ENCODE measurements around the gene THRAP3. TPM values are rescaled to one million over a fixed set of nuclear protein-coding genes. Genes with fewer than 3 reads are reported as not detected.

Gene THRAP3
- total RNA-seq, 1 donor from 2014 or later, result 142 TPM

DNA sequence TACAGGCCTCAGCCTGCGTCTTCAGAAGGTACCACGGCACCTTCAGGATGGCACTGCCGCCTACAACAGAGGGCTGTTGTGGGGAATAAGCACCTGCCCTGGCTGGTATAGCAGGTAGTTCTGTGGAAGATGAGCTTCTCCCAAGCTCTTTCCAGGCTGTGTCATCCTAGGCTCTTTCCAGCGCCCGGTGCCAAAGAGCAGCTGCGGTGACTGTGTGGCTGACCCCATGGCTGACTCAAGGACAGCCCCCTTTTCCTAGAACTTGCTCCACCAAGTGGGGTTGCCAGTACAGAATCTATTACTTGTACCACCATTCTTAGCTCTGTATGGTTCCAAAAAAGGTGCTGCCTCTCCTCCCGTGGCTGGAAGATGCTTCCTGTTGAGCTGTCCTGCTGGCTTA lies 121.1 kb downstream of the THRAP3 start:
- Mint-ChIP-seq H3K4me3 (ENCODE audit: low read depth) (no peak overlapping the region), H3K4me1 (ENCODE audit: low read depth) (no peaks in the 10 kb centered on the region), H3K36me3 (ENCODE audit: insufficient read depth) (peaks cover 12% of the 10 kb centered on the region), H3K27ac (no peak overlapping the region), H3K9me3 (ENCODE audit: low read depth) (no peaks in the 10 kb centered on the region), H3K27me3 (no peaks in the 10 kb centered on the region)
- no peak for TF ChIP-seq CTCF (IDR thresholded peaks at IDR 0.05; ENCODE audit: unreplicated experiment)
- DNase-seq (ENCODE audit: low spot score, unreplicated experiment), result no peak

DNA sequence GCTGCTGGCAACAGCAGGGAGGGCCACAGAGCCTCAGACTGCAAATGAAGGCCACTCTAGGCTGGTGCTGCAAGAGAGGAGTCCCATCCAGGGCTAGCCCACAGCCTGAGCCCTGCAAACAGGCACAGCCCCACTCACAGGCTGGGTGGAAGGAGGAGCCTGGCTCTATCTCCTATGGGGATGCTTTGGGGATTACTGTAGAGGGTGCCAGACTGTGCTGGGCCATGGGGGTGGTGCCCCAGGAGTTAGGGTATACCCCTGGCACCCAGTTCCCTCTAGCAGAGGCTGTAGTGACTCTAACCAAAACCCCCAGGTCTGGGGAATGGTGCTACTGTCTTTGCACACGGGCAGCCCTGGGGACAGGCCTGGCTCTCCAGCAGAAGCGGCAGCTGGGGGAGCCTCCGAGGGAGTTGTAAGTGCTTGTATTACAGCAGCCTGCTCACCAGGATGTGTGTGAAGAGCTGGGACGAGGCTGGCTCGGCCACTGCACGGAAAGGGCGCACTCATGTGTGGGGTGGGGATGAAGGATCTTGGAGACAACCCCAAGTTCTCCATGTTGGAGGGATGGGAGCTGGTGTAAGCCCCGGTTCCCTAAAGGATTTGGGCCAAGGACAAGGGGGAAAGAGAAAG lies 122.6 kb downstream of the THRAP3 start:
- Mint-ChIP-seq H3K27ac (no peak overlapping the region), H3K9me3 (ENCODE audit: low read depth) (no peaks in the 10 kb centered on the region), H3K4me3 (ENCODE audit: low read depth) (no peak overlapping the region), H3K36me3 (ENCODE audit: insufficient read depth) (peaks cover 10% of the 10 kb centered on the region), H3K27me3 (no peaks in the 10 kb centered on the region), H3K4me1 (ENCODE audit: low read depth) (no peaks in the 10 kb centered on the region)
- no peak for DNase-seq (ENCODE audit: low spot score, unreplicated experiment)
- TF ChIP-seq CTCF (IDR thresholded peaks at IDR 0.05; ENCODE audit: unreplicated experiment), result no peak

DNA sequence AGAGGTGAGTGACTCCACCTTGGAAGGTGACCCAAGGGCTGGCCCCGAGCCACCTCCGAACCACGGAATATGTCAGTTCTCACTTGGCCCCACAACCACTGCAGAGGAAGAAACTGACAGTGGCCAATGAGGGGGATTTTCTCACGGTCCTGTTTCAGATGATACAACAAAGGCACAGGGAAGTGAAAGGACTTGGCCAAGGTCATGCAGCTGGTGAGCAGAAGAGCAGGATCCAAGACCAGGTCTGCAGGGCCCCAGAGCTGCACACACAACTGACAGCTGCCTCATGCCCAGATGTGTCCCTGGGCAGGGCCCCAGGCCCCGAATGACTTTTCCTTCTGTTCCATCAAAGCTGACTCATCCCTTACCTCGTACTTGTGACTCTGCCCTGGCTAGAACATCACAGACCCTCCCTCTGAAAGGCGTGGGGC lies 125.0 kb downstream of the THRAP3 start:
- Mint-ChIP-seq H3K27ac (no peak overlapping the region), H3K9me3 (ENCODE audit: low read depth) (no peaks in the 10 kb centered on the region), H3K36me3 (ENCODE audit: insufficient read depth) (peaks cover 11% of the 10 kb centered on the region), H3K4me3 (ENCODE audit: low read depth) (no peak overlapping the region), H3K4me1 (ENCODE audit: low read depth) (no peaks in the 10 kb centered on the region), H3K27me3 (no peaks in the 10 kb centered on the region)
- DNase-seq (ENCODE audit: low spot score, unreplicated experiment), result no peak
- TF ChIP-seq CTCF (IDR thresholded peaks at IDR 0.05; ENCODE audit: unreplicated experiment), result no peak

DNA sequence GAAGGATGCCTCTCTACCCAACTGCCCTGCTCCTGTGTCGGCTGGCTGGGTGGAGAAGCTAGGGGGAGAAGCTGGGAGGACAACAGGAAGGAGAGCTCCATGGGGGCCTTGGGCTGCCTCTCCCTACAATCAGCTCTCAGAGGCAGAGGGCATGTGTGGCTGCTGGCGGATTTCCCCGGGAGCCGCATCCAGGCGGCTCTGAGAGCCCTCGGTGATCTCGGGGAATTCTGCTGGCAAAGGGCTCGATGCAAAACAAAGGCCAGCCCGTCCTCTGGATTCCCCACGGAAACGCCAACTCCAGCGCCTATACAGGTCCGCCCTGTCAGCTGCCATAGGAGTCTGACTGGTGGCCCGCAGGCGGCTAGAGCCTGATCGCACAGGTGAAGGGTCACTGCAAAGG lies 125.6 kb downstream of the THRAP3 start:
- Mint-ChIP-seq H3K9me3 (ENCODE audit: low read depth) (no peaks in the 10 kb centered on the region), H3K27me3 (no peaks in the 10 kb centered on the region), H3K4me3 (ENCODE audit: low read depth) (no peak overlapping the region), H3K4me1 (ENCODE audit: low read depth) (no peaks in the 10 kb centered on the region), H3K27ac (no peak overlapping the region), H3K36me3 (ENCODE audit: insufficient read depth) (peaks cover 12% of the 10 kb centered on the region)
- DNase-seq (ENCODE audit: low spot score, unreplicated experiment), result no peak
- no peak for TF ChIP-seq CTCF (IDR thresholded peaks at IDR 0.05; ENCODE audit: unreplicated experiment)

GRCh38 chr1:36350659-36351226 lies 126.5 kb downstream of the THRAP3 start:
- peaks cover 10% of the 10 kb centered on the region for H3K36me3 Mint-ChIP-seq (ENCODE audit: insufficient read depth)
- no peak for DNase-seq (ENCODE audit: low spot score, unreplicated experiment)
- no peaks in the 10 kb centered on the region for H3K9me3 Mint-ChIP-seq (ENCODE audit: low read depth)
- no peaks in the 10 kb centered on the region for H3K27me3 Mint-ChIP-seq
- no peak overlapping the region for H3K4me3 Mint-ChIP-seq (ENCODE audit: low read depth)
- TF ChIP-seq CTCF (IDR thresholded peaks at IDR 0.05; ENCODE audit: unreplicated experiment), result no peak
- H3K4me1 Mint-ChIP-seq (ENCODE audit: low read depth), result no peaks in the 10 kb centered on the region
- H3K27ac Mint-ChIP-seq, result no peak overlapping the region
